HepG2 (cell line): Measurements from ENCODE around the gene MAN1C1. TPM values are rescaled to one million over a fixed set of nuclear protein-coding genes. Genes with fewer than 3 reads are reported as not detected.

Experiments used
- ARNT2 ChIP-seq: sonication (generic); formaldehyde crosslinking; IDR thresholded peaks from 2 replicates; pipeline ENCODE4 v1.8.0; 2022; ENCODE audit warnings: mild to moderate bottlenecking, low read depth, missing genetic modification reagents, moderate library complexity
- CBFB ChIP-seq: sonication (generic); formaldehyde crosslinking; IDR thresholded peaks from 2 replicates; pipeline ENCODE4 v1.4.0; 2020; ENCODE audit warnings: missing genetic modification reagents
- CEBPG ChIP-seq: IDR thresholded peaks from 2 replicates; pipeline ENCODE4 v1.6.1; 2016
- HMGXB4 ChIP-seq, 2 experiments: sonication (generic) in 1 of 2; formaldehyde crosslinking in 1 of 2; IDR thresholded peaks; 2 replicates each; pipeline versions ENCODE4 v1.4.0 to v1.6.1; 2018 to 2020; ENCODE audit warnings: missing genetic modification reagents in 2 of 2, borderline replicate concordance in 1 of 2, low read depth in 1 of 2, mild to moderate bottlenecking in 1 of 2, missing biosample characterization in 1 of 2
- NCOA5 ChIP-seq: sonication (generic); formaldehyde crosslinking; IDR thresholded peaks from 2 replicates; pipeline ENCODE4 v1.4.0; 2020; ENCODE audit warnings: missing genetic modification reagents
- NFIB ChIP-seq: sonication (generic); formaldehyde crosslinking; IDR thresholded peaks from 2 replicates; pipeline ENCODE4 v1.9.0; 2021; ENCODE audit warnings: missing genetic modification reagents, mild to moderate bottlenecking, borderline replicate concordance
- NR2F6 ChIP-seq, 2 experiments: IDR thresholded peaks; 2 replicates each; pipeline ENCODE4 v1.6.1; 2016; ENCODE audit warnings: antibody characterized with exemption in 1 of 2, mild to moderate bottlenecking in 1 of 2
- POLR2AphosphoS5 ChIP-seq: IDR thresholded peaks from 2 replicates; pipeline ENCODE4 v1.6.1; 2012; ENCODE audit warnings: low read depth, low read length
- SMAD1 ChIP-seq: sonication (generic); formaldehyde crosslinking; IDR thresholded peaks from 2 replicates; pipeline ENCODE4 v1.4.0; 2020; ENCODE audit warnings: missing genetic modification reagents, low read depth, mild to moderate bottlenecking, borderline replicate concordance
- SRSF9 ChIP-seq: fragments of 200-400 bp; formaldehyde crosslinking; IDR thresholded peaks from 2 replicates; pipeline ENCODE4 v1.6.1; 2018; ENCODE audit warnings: borderline replicate concordance, mild to moderate bottlenecking, low read depth, low read length; ENCODE audit not compliant: insufficient read depth, poor library complexity, severe bottlenecking
- STAT5B ChIP-seq: sonication (generic); formaldehyde crosslinking; IDR thresholded peaks from 2 replicates; pipeline ENCODE4 v1.4.0; 2020; ENCODE audit warnings: missing genetic modification reagents
- ZFAT ChIP-seq: sonication (generic); formaldehyde crosslinking; conservative IDR thresholded peaks from 2 replicates; pipeline ENCODE4 v1.8.1; 2023; ENCODE audit warnings: missing genetic modification reagents, inconsistent platforms
- ZFP62 ChIP-seq: sonication (generic); formaldehyde crosslinking; IDR thresholded peaks from 2 replicates; pipeline ENCODE4 v1.4.0; 2020; ENCODE audit warnings: missing genetic modification reagents
- ZNF234 ChIP-seq: sonication (generic); formaldehyde crosslinking; conservative IDR thresholded peaks from 2 replicates; pipeline ENCODE4 v1.5.1; 2020; ENCODE audit warnings: mild to moderate bottlenecking, missing genetic modification reagents
- ZNF674 ChIP-seq: sonication (generic); formaldehyde crosslinking; IDR thresholded peaks from 2 replicates; pipeline ENCODE4 v1.5.0; 2020; ENCODE audit warnings: low read depth, mild to moderate bottlenecking, missing genetic modification reagents
- ZSCAN21 ChIP-seq: sonication (generic); formaldehyde crosslinking; IDR thresholded peaks from 2 replicates; pipeline ENCODE4 v1.8.0; 2022; ENCODE audit warnings: mild to moderate bottlenecking, missing genetic modification reagents, moderate library complexity, borderline replicate concordance
- polyA plus RNA-seq, 8 experiments: library from polyadenylated mRNA; depleted of rRNA in 3 of 8; stranded (reverse) in 7 of 8; unstranded in 1 of 8; fragments of >200 nt; fragmentation: Illumina TruSeq in 4 of 8; extraction: Trizol in 4 of 8; gene quantifications; 2 replicates each; pipeline versions ENCODE4 v1.2.1 to v1.2.3, GENCODE V29; 2011 to 2016; ENCODE audit warnings: low read depth in 4 of 8, missing spikeins in 1 of 8, mixed read lengths in 1 of 8; ENCODE audit not compliant: insufficient read depth in 1 of 8
- total RNA-seq, 5 experiments: library from RNA; depleted of rRNA; stranded (reverse); fragments of >200 nt; fragmentation: Illumina TruSeq; extraction: Trizol; gene quantifications; 2 replicates each; pipeline ENCODE4 v1.2.3, GENCODE V29; 2016; ENCODE audit warnings: low read depth in 1 of 5
- TF ChIP-seq, protein P1 (sequence below): sonication (generic); formaldehyde crosslinking; conservative IDR thresholded peaks from 2 replicates; pipeline ENCODE4 v1.4.0; 2020; ENCODE audit warnings: mild to moderate bottlenecking, missing genetic modification reagents, moderate library complexity
- TF ChIP-seq, protein P2 (sequence below): IDR thresholded peaks from 2 replicates; pipeline ENCODE4 v1.6.1; 2016; ENCODE audit warnings: missing compliant biosample characterization, missing genetic modification reagents, borderline replicate concordance
- TF ChIP-seq, protein P3 (sequence below): sonication (generic); formaldehyde crosslinking; IDR thresholded peaks from 2 replicates; pipeline ENCODE4 v1.4.0; 2020; ENCODE audit warnings: missing genetic modification reagents

The MAN1C1 gene
- total and polyA plus RNA-seq, 2 of the 13 experiments (the other 11 are each of a cell fraction or from before 2014, with no cell fraction given): 0.18 to 0.49 TPM

GRCh38 chr1:25810341-25811299 is 194.0 kb downstream of the MAN1C1 start (continued):
- TF ChIP-seq, protein P1, sequence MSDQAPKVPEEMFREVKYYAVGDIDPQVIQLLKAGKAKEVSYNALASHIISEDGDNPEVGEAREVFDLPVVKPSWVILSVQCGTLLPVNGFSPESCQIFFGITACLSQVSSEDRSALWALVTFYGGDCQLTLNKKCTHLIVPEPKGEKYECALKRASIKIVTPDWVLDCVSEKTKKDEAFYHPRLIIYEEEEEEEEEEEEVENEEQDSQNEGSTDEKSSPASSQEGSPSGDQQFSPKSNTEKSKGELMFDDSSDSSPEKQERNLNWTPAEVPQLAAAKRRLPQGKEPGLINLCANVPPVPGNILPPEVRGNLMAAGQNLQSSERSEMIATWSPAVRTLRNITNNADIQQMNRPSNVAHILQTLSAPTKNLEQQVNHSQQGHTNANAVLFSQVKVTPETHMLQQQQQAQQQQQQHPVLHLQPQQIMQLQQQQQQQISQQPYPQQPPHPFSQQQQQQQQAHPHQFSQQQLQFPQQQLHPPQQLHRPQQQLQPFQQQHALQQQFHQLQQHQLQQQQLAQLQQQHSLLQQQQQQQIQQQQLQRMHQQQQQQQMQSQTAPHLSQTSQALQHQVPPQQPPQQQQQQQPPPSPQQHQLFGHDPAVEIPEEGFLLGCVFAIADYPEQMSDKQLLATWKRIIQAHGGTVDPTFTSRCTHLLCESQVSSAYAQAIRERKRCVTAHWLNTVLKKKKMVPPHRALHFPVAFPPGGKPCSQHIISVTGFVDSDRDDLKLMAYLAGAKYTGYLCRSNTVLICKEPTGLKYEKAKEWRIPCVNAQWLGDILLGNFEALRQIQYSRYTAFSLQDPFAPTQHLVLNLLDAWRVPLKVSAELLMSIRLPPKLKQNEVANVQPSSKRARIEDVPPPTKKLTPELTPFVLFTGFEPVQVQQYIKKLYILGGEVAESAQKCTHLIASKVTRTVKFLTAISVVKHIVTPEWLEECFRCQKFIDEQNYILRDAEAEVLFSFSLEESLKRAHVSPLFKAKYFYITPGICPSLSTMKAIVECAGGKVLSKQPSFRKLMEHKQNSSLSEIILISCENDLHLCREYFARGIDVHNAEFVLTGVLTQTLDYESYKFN: no peak
- TF ChIP-seq ZNF234 (CRISPR knock-in tag) (no peak), HMGXB4 (CRISPR knock-in tag; IDR thresholded peaks at IDR 0.05; ENCODE audit: borderline replicate concordance in 1 of 2, low read depth in 1 of 2) (peak in 1 of 2 experiments; percentile 28; a peak in 1 of 4 replicates), NR2F6 (IDR thresholded peaks at IDR 0.05) (no peak; the same call in 1 of the 2 replicates), NR2F6 (CRISPR knock-in tag; IDR thresholded peaks at IDR 0.05) (peak; percentile 55; the same call in 1 of the 2 replicates), ZFAT (CRISPR knock-in tag) (no peak), ZSCAN21 (no peak), NFIB (CRISPR knock-in tag) (no peak), SRSF9 (no peak), STAT5B (CRISPR knock-in tag) (no peak), POLR2AphosphoS5 (no peak), NCOA5 (CRISPR knock-in tag) (no peak), CBFB (CRISPR knock-in tag) (no peak), ZNF674 (no peak), CEBPG (CRISPR knock-in tag) (no peak), ZFP62 (CRISPR knock-in tag) (no peak), SMAD1 (no peak), ARNT2 (CRISPR knock-in tag) (no peak)
- TF ChIP-seq, protein P2, sequence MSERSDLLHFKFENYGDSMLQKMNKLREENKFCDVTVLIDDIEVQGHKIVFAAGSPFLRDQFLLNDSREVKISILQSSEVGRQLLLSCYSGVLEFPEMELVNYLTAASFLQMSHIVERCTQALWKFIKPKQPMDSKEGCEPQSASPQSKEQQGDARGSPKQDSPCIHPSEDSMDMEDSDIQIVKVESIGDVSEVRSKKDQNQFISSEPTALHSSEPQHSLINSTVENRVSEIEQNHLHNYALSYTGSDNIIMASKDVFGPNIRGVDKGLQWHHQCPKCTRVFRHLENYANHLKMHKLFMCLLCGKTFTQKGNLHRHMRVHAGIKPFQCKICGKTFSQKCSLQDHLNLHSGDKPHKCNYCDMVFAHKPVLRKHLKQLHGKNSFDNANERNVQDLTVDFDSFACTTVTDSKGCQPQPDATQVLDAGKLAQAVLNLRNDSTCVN (CRISPR knock-in tag): 0 out of 2 replicates have a peak, but pooled peaks have one; percentile 51
- TF ChIP-seq, protein P3, sequence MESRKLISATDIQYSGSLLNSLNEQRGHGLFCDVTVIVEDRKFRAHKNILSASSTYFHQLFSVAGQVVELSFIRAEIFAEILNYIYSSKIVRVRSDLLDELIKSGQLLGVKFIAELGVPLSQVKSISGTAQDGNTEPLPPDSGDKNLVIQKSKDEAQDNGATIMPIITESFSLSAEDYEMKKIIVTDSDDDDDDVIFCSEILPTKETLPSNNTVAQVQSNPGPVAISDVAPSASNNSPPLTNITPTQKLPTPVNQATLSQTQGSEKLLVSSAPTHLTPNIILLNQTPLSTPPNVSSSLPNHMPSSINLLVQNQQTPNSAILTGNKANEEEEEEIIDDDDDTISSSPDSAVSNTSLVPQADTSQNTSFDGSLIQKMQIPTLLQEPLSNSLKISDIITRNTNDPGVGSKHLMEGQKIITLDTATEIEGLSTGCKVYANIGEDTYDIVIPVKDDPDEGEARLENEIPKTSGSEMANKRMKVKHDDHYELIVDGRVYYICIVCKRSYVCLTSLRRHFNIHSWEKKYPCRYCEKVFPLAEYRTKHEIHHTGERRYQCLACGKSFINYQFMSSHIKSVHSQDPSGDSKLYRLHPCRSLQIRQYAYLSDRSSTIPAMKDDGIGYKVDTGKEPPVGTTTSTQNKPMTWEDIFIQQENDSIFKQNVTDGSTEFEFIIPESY (CRISPR knock-in tag): no peak
